HL-60 (cell line): ENCODE measurements around the gene KHNYN.

Source experiments
- GABPA ChIP-seq: IDR thresholded peaks from 2 replicates; pipeline ENCODE4 v1.6.1; 2012; ENCODE audit warnings: low read depth
- REST ChIP-seq: IDR thresholded peaks from 2 replicates; pipeline ENCODE4 v1.6.1; 2012; ENCODE audit warnings: low read depth; ENCODE audit not compliant: insufficient replicate concordance
- TF ChIP-seq, protein P1 (sequence below): IDR thresholded peaks from one replicate; pipeline ENCODE4 v1.5.1; 2011; ENCODE audit warnings: low read length, control low read depth, inconsistent platforms; ENCODE audit not compliant: insufficient read depth

DNA sequence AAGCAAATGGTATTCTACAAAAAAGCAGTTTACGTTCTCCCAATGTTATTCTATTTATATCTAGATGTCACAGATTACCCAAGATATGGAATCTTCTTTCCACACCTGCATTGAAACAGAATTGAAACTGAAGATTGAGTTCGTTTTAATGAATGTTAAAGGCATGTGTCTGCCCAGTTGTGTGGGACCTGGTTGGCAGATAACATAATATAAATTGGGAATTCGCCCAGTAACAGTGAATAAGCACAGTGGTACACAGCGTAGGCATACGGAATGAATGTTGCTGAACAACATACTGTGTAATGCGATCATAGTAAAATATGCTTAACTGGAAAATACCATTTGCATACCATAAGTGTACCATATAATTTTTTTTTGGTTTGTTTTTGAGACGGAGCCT, 4.3 kb downstream of the KHNYN start:
- no peak for TF ChIP-seq GABPA
- TF ChIP-seq REST: no peak
- TF ChIP-seq, protein P1, sequence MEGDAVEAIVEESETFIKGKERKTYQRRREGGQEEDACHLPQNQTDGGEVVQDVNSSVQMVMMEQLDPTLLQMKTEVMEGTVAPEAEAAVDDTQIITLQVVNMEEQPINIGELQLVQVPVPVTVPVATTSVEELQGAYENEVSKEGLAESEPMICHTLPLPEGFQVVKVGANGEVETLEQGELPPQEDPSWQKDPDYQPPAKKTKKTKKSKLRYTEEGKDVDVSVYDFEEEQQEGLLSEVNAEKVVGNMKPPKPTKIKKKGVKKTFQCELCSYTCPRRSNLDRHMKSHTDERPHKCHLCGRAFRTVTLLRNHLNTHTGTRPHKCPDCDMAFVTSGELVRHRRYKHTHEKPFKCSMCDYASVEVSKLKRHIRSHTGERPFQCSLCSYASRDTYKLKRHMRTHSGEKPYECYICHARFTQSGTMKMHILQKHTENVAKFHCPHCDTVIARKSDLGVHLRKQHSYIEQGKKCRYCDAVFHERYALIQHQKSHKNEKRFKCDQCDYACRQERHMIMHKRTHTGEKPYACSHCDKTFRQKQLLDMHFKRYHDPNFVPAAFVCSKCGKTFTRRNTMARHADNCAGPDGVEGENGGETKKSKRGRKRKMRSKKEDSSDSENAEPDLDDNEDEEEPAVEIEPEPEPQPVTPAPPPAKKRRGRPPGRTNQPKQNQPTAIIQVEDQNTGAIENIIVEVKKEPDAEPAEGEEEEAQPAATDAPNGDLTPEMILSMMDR: no peak
